ENCODE results near the gene ITGA8. TPM values are rescaled to one million over a fixed set of nuclear protein-coding genes. Genes with fewer than 3 reads are reported as not detected.

Gene ITGA8
- total RNA-seq, 4 donors from 2014 or later = 1.6 to 8.2 (median 4.2) TPM

DNA sequence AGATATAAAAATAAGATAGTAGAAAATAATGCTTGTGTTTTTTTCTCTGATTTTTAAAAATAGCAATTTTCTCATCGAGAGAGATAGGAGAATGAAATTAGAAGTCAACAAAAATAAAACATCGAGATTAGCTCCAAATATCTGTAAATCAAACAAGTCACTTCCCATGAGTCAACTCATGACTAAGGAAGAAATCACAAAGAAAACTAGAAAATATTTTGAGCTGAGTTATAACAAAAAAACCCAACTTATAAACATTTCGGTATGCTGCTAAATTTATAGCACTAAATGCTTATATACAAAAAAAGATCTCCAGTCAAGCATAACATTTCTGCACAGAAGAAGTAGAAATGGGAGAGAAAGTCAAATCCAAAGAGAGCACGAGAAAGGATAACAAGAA lies 140.1 kb downstream of the ITGA8 start:
- intact Hi-C loops (cut with DNase I; ENCODE audit: low total_unique reads) = no loop called here
- DNase-seq (ENCODE audit: low spot score in 2 of 2) = no peak
- H3K4me3 ChIP-seq (ENCODE audit: low read depth, poor library complexity, severe bottlenecking) = no peak overlapping the region
- TF ChIP-seq, protein P1, sequence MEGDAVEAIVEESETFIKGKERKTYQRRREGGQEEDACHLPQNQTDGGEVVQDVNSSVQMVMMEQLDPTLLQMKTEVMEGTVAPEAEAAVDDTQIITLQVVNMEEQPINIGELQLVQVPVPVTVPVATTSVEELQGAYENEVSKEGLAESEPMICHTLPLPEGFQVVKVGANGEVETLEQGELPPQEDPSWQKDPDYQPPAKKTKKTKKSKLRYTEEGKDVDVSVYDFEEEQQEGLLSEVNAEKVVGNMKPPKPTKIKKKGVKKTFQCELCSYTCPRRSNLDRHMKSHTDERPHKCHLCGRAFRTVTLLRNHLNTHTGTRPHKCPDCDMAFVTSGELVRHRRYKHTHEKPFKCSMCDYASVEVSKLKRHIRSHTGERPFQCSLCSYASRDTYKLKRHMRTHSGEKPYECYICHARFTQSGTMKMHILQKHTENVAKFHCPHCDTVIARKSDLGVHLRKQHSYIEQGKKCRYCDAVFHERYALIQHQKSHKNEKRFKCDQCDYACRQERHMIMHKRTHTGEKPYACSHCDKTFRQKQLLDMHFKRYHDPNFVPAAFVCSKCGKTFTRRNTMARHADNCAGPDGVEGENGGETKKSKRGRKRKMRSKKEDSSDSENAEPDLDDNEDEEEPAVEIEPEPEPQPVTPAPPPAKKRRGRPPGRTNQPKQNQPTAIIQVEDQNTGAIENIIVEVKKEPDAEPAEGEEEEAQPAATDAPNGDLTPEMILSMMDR (IDR thresholded peaks at IDR 0.05) = no peak
- 79 to 80% methylated on average over 4 of the region's 4 CpGs for WGBS, 2 donors

DNA sequence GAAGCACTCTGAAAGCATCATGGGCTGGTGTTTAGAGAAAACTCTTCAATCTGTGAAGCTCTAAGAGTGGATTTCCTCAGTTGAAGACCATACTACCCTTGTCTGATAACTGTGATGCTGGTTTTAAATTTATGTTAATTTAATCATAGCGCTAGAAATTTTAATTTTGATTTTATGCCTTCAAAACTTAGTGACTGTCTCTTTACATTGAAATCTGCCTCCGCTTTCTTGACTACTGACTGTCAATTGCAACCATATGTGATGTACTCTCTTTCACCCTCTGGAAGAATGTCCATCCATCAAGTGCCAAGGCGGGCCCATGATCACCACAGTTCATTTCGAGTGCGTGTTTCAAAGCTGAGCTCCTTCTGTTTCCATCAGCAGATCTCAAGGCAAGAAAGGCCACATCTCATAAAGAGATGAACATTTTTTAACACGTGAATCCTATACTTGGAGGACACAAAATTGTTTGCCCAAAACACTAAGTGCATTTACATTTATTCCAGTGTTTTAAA lies 147.1 kb downstream of the ITGA8 start:
- WGBS, 2 donors = 72 to 78% methylated on average over 6 of the region's 6 CpGs
- TF ChIP-seq POLR2A (IDR thresholded peaks at IDR 0.05) = no peak
- TF ChIP-seq, protein P1 (IDR thresholded peaks at IDR 0.05) = no peak
- no peak for DNase-seq (ENCODE audit: low spot score in 2 of 2)
- intact Hi-C loops (cut with DNase I; ENCODE audit: low total_unique reads) = no loop called here
- no peak overlapping the region for H3K4me3 ChIP-seq (ENCODE audit: low read depth, poor library complexity, severe bottlenecking)

GRCh38 chr10:15571575-15571974 lies 148.1 kb downstream of the ITGA8 start:
- TF ChIP-seq, protein P1 (IDR thresholded peaks at IDR 0.05) = no peak
- TF ChIP-seq POLR2A (IDR thresholded peaks at IDR 0.05) = no peak
- H3K4me3 ChIP-seq (ENCODE audit: low read depth, poor library complexity, severe bottlenecking) = no peak overlapping the region
- intact Hi-C loops (cut with DNase I; ENCODE audit: low total_unique reads) = no loop called here
- DNase-seq (ENCODE audit: low spot score in 2 of 2) = no peak
- 0 to 7% methylated on average over 3 of the region's 3 CpGs for WGBS, 2 donors

- WGBS, 2 donors = 96% methylated on average over 3 of the region's 3 CpGs
- H3K4me3 ChIP-seq (ENCODE audit: low read depth, poor library complexity, severe bottlenecking) = no peak overlapping the region
- DNase-seq (ENCODE audit: low spot score in 2 of 2) = no peak
- no peak for TF ChIP-seq POLR2A (IDR thresholded peaks at IDR 0.05)
- TF ChIP-seq, protein P1 (IDR thresholded peaks at IDR 0.05) = no peak
- intact Hi-C loops (cut with DNase I; ENCODE audit: low total_unique reads) = no loop called here
Measured at GRCh38 chr10:15570738-15571339, 148.9 kb downstream of the ITGA8 start.

GRCh38 chr10:15567952-15568351 lies 151.8 kb downstream of the ITGA8 start:
- WGBS, 2 donors = 91 to 95% methylated on average over 1 of the region's 1 CpG
- DNase-seq (ENCODE audit: low spot score in 2 of 2) = no peak
- H3K4me3 ChIP-seq (ENCODE audit: low read depth, poor library complexity, severe bottlenecking) = no peak overlapping the region
- no peak for TF ChIP-seq POLR2A (IDR thresholded peaks at IDR 0.05)
- TF ChIP-seq, protein P1 (IDR thresholded peaks at IDR 0.05) = no peak
- intact Hi-C loops (cut with DNase I; ENCODE audit: low total_unique reads) = no loop called here

DNA sequence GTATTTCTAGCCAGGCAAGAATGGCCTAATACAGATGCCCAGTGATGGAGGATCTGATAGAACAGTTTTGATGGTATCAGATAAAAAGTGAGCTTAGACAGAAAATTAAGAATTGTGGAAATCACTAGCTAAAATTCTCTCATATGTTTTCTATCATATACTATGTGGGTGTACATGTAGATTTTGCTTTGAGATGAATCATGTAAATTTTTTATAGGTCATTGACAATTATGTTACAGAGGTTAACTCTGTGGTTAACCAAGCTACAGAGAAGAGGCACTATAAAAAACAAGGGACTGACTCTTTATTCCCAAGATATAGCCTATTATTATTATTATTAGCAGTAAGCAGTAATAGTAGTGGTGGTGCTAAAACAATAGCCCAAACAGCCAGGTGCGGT lies 156.5 kb downstream of the ITGA8 start:
- intact Hi-C loops (cut with DNase I; ENCODE audit: low total_unique reads) = no loop called here
- TF ChIP-seq, protein P1 (IDR thresholded peaks at IDR 0.05) = no peak
- TF ChIP-seq POLR2A (IDR thresholded peaks at IDR 0.05) = no peak
- 94 to 95% methylated on average over 1 of the region's 1 CpG for WGBS, 2 donors
- H3K4me3 ChIP-seq (ENCODE audit: low read depth, poor library complexity, severe bottlenecking) = no peak overlapping the region
- no peak for DNase-seq (ENCODE audit: low spot score in 2 of 2)
